GM20000 (cell line): Measurements from ENCODE around the gene DDX39B.

Experiments
- DNase-seq: peaks from one replicate; pipeline ENCODE4 v3.0.0; 2012; ENCODE audit warnings: low spot score
- CTCF ChIP-seq: IDR thresholded peaks from 2 replicates; pipeline ENCODE4 v1.5.1; 2012; ENCODE audit warnings: mild to moderate bottlenecking, control low read depth; ENCODE audit errors: extremely low read depth, missing control alignments

DDX39B gene

GRCh38 chr6:31532644-31533454 is 9.0 kb downstream of the DDX39B start:
- no peak for TF ChIP-seq CTCF
- DNase-seq = no peak

GRCh38 chr6:31531771-31532643 is 9.8 kb downstream of the DDX39B start:
- TF ChIP-seq CTCF = no peak
- no peak for DNase-seq

- TF ChIP-seq CTCF = no peak
- no peak for DNase-seq
Measured at GRCh38 chr6:31531162-31531561, 10.6 kb downstream of the DDX39B start.

- DNase-seq = no peak
- TF ChIP-seq CTCF = no peak
Measured at GRCh38 chr6:31530659-31531058, 11.1 kb downstream of the DDX39B start.

- DNase-seq = no peak
- TF ChIP-seq CTCF = no peak
Measured at GRCh38 chr6:31529329-31530150, 12.3 kb downstream of the DDX39B start.

GRCh38 chr6:31528821-31529328 is 12.9 kb downstream of the DDX39B start, which contains the start of gene MCCD1:
Gene MCCD1 (plus strand): TSS chr6:31528962. CDS start chr6:31529015, 53 bp downstream.
- TF ChIP-seq CTCF = no peak
- DNase-seq = no peak
